GM18867 (cell line): ENCODE results near the gene PEAK3.

Source experiments
- ATAC-seq: cut with Tn5 transposase; IDR thresholded peaks from one replicate; pipeline ENCODE4 v1.9.1; 2021; ENCODE audit warnings: mild to moderate bottlenecking, moderate library complexity; ENCODE audit not compliant: unreplicated experiment

Gene PEAK3

DNA sequence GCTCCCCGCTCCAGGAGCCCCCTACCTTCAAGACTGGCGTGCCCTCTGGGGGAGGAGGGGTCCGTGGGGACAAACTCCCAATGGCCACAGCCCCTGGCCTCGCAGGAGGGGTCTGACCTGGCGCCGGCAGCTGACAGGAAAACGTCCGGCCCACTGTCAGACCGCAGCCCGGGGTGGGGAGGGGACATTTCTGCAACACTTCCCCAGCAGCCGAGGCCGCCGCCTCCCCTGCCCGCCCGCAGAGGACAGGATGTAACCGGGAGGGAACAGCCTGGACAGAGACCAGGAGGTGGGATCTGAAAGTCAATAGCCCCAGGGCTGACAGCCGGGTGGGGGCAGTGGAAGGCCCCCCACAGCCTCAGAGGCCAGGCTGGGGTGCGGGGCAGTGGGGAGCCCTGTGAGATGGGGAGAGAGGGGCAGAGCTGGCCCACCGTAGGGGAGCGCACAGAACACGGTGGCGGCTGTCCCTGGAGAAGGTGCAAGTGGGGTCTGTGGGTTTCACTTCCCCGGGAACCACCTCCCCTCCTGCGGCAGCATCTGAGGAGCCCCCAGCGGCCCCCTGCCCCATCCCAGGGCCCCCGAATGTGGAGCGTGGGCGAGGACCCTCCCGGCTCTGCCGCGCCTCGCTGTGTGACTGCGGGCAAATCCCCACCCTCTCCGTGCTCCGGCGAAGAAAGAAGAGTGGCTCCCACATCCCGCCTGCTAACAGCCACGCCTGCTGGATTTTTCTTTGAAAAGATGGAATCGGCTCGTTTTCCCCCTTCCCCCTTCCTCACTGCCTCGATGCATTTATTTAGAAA is at the start of gene PEAK3:
Gene PEAK3 (minus strand): TSS at position 114 of the 800 bp plus-strand sequence. CDS start 1,244 bp downstream, outside the sequence.
- no peak for ATAC-seq

DNA sequence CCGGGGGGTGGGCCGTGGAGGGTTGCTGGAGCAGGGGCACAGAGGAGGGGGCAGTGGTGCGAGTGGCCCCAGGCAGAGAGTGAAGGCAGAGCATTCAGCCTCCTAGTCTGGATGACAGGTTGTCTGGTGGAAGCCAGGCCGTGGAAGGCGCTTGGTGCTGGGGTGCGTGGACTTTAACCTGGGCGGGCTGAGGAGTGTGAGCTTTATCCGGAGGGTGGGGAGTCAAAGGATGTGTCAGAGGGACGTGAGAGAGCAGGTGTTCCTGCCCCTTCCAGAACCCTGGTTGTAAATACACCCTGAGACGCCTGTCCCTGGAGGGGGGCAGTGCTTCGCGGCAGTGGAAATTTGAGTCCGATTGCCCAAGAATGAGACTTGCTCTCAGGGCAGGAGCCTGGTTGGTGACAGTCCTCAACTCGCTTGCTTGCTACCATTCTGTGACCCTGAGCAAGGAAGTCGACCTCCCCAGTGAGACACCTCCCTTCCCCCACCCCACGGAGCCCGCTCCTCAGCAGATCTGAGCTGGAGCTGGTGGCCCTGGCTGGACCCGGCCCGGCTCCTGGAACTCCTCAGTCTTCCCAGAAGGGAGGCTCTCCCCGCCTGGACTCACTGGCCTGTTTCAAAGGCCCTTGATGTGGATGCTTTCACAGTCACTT is 48.8 kb upstream of the PEAK3 start:
- ATAC-seq = no peak

GRCh38 chr19:2330255-2330631 is 48.3 kb upstream of the PEAK3 start:
- no peak for ATAC-seq

- no peak for ATAC-seq
Measured at GRCh38 chr19:2329501-2329916, 47.5 kb upstream of the PEAK3 start.

DNA sequence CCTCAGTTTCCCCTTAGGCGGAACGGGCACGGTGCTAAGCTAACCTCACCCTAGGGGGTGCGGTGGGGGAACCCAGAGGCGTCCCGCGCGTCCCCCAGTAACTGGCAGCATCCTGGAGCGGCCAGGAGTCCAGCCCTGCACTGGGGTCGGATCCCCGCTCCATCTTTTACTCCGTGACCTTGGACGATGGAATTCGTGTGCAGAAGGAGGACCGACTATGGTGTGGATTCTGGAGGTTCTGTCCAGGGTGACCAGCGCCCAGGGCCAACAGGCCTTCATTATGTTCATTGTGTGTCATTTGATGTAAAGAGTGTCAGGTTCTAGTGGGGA is 47.1 kb upstream of the PEAK3 start:
- ATAC-seq = no peak

DNA sequence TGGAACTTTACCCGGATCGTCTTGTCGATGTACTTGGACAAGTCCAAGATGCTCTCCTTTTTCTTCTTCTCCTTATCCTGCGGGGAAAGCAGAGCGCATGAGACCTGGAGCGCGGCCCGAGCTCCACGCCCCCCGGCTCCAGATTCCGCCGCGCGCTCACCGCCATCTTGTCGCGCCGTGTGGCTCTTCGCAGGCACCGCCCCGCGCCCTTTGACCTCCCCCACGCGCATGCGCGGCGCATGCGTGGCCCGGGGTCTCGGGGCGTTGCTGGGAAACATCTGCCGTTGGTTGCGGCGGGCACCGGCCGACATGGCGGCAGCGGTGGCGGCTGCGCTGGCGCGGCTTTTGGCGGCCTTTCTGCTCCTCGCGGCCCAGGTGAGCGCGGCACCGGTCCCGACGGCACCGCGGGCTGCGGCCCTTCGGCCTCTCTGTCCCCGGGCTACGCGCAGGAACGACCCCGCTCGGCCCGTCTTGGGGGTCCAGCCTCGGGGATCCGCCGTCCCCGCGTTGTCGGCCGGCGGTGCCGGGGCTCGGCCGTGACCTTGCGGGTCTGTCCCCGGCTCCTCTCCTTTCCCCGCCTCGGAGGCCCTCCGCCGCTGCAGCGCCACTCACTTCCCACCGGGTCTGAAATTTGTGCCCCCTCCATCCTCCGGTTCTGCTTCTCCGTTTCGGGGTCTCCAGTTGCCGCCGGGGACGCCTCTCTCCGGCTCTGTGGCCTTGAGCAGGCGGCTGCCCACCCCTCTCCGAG is 46.6 kb upstream of the PEAK3 start, which contains the start of the genes LSM7 and SPPL2B:
Gene LSM7 (minus strand): TSS at position 186 of the 748 bp plus-strand sequence. CDS start 20 bp downstream, at position 166.
Gene SPPL2B (plus strand): TSS at position 284 of the 748 bp plus-strand sequence. CDS start 26 bp downstream, at position 310.
- ATAC-seq = peak; percentile 66

DNA sequence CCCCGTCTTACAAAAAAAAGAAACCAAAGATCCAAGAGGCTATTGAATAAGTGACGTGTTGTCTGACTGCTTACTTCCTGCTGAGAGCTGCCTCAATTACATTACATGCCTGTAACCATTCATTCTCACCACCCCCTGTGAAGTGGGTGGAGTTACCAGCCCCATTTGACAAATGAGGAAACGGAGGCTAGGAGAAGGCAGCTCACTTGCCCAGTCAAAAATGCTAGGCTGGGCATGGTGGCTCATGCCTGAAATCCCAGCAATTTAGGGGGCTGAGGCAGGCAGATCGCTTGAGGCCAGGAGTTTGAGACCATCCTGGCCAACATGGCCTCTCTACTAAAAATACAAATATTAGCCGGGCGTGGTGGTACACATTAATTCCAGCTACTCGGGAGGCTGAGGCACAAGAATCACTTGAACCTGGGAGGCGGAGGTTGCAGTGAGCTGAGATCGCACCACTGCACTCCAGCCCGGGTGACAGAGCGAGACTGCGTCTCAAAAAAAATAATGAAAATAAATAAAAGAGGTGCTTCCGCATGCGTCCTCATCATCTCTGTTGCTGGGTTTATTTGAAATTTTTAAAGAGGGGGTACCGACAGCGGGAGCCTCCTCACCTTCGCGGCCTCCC is 45.9 kb upstream of the PEAK3 start:
- ATAC-seq = peak; percentile 1

- no peak for ATAC-seq
Measured at GRCh38 chr19:2326699-2327360, 44.9 kb upstream of the PEAK3 start.

DNA sequence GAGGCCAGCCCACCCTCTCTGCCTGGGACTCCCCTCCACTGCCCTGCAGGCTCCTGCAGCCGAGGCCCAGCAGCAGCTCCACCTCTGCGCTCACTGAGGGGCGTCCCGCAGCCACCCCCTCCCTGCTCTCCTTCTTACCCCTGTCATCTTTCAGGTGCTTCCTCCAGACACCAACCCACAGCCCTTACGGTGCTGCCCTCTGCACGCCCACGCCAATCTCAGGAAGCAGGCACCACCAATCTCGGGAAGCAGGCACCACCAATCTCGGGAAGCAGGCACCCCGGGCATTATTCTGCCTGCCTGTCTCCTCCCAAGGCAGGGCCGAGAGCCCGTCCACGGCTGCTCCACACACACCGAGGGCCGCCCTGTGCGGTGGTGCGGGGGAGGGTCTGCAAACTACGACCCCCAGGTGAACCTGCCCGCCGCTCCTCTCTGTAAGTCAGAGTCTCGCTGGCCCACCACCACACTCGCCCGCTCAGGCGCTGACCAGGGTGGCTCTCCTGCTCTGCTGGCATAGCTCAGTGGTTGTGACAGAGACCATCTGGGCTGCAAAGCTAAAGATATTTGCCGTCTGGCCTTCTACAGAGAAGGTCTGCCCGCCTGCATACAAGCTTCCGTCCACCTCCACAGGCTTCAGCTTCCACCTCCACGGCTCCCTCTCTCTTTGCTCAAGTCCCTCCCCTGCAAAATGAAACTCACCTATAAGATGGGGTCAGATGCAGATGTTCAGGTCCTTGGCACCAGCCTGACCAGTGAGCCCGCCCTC is 43.5 kb upstream of the PEAK3 start:
- no peak for ATAC-seq

DNA sequence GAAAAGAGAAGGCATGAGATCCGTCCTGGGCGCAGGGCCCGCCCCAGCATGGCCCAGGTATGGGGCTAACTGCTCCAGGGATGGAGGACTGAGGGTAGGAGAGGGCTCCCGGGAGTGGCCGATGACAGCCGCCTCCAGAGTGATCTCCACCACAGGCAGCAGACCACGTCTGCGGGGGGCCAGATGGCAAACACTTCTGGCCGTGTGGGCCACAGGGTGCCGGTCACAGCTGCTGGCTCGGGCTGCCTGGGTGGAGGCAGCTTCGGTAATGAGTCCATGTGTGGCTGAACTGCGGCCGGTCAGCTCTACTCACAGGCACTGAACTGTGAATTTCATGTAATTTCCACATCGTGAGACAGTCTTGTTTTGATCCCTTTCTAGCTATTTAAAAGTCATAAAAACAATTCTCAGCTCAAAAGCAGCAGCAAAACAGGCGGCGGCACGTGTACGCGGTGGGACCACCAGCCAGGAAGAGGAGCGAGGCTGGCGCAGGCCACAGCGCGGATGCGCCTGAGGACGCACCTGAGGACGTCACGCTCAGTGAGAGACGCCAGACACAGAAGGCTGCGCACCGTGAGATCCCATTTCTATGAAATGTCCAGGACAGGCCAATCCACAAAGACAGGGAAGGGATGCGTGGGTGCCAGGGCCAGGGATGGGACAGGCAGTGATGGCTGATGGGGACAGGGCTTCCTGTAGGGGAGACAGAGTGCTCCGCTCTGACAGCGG is 42.4 kb upstream of the PEAK3 start:
- ATAC-seq = no peak

DNA sequence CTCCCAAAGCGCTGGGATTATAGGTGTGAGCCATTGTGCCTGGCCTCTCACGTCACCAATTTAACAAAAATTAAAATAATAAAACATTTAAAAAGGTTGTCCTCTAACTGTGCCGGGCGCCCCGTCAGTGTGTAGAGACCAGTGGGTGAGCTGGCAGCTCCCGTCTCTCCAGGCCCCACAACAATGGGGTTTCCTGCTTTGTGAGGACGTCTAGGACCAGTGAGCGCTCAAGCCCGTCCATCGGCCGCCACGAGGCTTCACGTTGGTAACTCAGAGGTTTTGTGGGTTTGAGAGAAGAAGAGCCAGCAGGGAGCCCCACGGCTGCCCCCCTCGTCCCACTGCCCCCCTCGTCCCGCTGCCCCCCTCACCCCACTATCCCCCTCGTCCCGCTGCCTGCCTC is 41.7 kb upstream of the PEAK3 start:
- no peak for ATAC-seq

DNA sequence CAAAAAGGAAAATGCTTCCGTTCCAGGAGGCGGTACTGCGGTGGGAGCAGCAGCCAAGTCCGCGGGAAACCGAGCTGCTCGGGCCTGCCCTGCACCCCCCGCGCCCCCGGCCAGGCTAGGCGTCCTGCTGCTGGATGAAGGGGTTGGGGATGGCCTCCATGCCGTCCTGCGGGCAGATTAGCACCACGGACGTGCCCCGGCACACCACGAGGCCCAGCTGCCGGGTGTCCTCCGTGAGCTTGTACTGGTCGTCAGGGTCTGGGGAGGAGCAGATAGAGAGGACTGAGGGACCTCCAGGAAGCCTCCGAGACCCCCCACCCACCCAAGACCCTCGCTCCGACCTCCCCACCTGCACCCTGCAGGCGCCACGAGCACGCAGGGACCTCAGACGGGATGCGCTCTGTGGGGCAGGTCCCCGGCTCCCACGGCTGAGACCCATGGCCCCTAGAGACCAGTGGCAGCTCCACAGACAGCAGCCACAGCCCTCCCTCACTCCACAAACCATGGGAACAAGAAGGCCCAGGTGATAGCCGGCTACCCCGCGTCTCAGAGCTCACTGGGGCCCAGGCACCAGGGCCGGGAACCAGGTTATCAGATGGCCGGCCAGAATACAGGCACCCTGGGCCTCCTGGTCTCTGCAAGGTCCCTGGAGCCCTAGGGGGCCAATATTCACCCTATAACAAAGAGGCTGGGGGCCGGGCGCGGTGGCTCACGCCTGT is 39.7 kb upstream of the PEAK3 start:
- ATAC-seq = no peak

GRCh38 chr19:2320939-2321338 is 39.0 kb upstream of the PEAK3 start:
- ATAC-seq = no peak

DNA sequence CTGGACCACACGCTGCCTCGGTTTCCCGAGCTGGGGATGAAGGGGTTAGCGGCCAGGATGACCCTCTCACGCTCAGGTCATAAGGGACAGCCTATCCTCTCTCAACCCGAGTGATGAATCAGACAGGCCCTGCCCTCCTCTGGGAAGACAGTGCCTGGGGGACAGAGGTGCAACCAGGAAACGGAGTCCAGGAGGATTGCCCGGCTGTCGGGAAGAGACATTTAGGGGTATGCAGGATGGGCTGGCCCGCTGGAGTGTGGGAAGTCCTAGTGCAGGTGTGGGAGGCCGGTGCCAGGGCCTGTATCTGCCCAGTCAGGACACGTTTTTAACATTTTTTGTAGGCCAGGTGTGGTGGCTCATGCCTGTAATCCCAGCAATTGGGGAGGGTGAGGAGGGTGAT is 38.1 kb upstream of the PEAK3 start:
- no peak for ATAC-seq

DNA sequence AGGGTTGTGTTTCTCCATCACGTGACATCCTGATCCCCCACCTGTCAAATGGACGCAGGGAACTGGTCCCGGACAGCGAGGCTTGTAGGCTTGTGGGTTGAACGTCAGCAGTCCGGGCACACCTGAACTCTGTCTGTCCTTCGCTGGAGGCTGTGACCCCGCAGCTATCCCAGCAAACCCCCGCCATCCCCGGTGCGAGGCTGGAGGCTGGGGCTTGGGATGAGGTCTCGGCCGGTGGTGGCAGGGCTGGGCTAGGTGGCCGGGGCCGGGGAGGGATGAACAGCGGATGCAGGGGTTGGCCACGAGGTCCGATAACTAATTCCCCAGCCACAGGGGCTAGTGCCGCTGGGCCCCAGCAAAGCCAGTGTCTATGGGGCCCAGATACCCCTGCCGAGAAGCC is 37.6 kb upstream of the PEAK3 start:
- no peak for ATAC-seq

DNA sequence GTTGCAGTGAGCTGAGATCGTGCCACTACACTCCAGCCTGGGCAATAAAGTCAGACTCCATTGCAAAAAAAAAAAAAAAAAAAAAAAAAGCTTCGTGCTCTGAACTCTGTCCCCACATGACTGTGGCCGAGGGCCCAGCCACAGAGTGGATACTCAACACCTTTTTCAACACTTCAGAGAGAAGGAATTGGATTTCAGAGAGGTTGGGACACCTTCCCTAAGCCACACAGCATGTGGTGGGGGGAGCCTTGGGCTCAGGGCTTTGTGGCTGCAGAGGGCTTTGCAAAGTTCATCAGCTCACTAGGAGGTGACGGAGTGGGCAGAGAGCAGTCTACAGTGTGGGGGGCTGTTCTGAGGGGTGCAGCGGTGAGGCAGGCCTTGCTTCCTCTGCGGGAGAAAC is 36.9 kb upstream of the PEAK3 start:
- ATAC-seq = no peak

DNA sequence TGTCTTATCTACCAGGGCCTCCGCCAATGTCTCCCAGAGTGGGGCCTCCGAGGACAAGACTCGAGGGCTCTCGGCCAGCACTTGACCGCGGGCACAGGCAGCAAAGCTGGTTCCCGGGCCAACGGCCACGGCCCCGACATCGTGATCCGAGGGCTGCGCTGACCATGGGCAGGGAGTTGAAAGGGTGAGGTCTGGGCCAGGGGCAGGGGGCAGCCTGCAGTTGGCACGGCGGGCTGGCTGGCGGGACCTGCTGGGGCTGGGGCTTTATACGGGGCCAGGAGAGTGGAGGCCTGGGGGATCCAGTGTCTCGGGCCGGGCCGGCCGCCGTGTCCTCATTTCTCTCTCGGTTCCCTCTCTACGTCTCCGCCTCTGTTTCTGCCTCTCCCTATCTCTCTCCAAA is 35.8 kb upstream of the PEAK3 start:
- ATAC-seq = no peak

- ATAC-seq = no peak
Measured at GRCh38 chr19:2317300-2317699, 35.3 kb upstream of the PEAK3 start.
